Keratinocyte (primary cell): ENCODE data around the gene RGL4. TPM values are rescaled to one million over a fixed set of nuclear protein-coding genes. Genes with fewer than 3 reads are reported as not detected.

ENCODE experiments used
- DNase-seq: peaks from one replicate; pipeline ENCODE4 v3.0.0-alpha.2; 2011; ENCODE audit warnings: low read depth, missing footprints, low spot score
- FAIRE-seq: peaks from 2 replicates; lab custom pipeline; 2011; peaks lifted over from hg19 to GRCh38; lab: Jason Lieb, UNC
- H2AFZ ChIP-seq: 2 replicates; pipeline ENCODE4 v1.6.0; 2012; ENCODE audit warnings: low read length, control low read depth, inconsistent platforms; ENCODE audit not compliant: control insufficient read depth
- H3K27ac ChIP-seq: 2 replicates; pipeline ENCODE4 v1.5.1; 2011; ENCODE audit warnings: low read length; ENCODE audit not compliant: control insufficient read depth, insufficient read depth
- H3K27me3 ChIP-seq: 3 replicates; pipeline ENCODE4 v1.6.0; 2011; ENCODE audit warnings: low read length; ENCODE audit not compliant: control insufficient read depth, insufficient read depth; ENCODE audit errors: extremely low read depth
- H3K36me3 ChIP-seq, 2 experiments: 2 replicates in 1 of 2; 3 replicates in 1 of 2; pipeline ENCODE4 v1.5.1; 2011; ENCODE audit warnings: low read length in 2 of 2, mild to moderate bottlenecking in 1 of 2; ENCODE audit not compliant: control insufficient read depth in 2 of 2, insufficient read depth in 2 of 2; ENCODE audit errors: extremely low read depth in 1 of 2
- H3K4me1 ChIP-seq: 3 replicates; pipeline ENCODE4 v1.5.1; 2011; ENCODE audit warnings: low read length; ENCODE audit not compliant: control insufficient read depth, insufficient read depth; ENCODE audit errors: extremely low read depth
- H3K4me2 ChIP-seq: 3 replicates; pipeline ENCODE4 v1.6.0; 2011; ENCODE audit warnings: low read depth, low read length; ENCODE audit not compliant: control insufficient read depth, insufficient read depth; ENCODE audit errors: extremely low read depth
- H3K4me3 ChIP-seq, 3 experiments: fragments of 200-600 bp in 1 of 3; sonication (generic) in 1 of 3; 2 replicates in 2 of 3; 3 replicates in 1 of 3; pipeline ENCODE4 v1.5.1; 2011 to 2016; ENCODE audit warnings: low read length in 3 of 3, mild to moderate bottlenecking in 3 of 3, control low read depth in 2 of 3, inconsistent platforms in 1 of 3, low read depth in 1 of 3, mixed read lengths in 1 of 3, mixed run types in 1 of 3, moderate library complexity in 1 of 3; ENCODE audit not compliant: control insufficient read depth in 2 of 3, insufficient read depth in 2 of 3; ENCODE audit errors: extremely low read depth in 1 of 3
- H3K79me2 ChIP-seq: 2 replicates; pipeline ENCODE4 v1.6.0; 2012; ENCODE audit warnings: low read length; ENCODE audit not compliant: control insufficient read depth, insufficient read depth
- H3K9ac ChIP-seq: 3 replicates; pipeline ENCODE4 v1.6.0; 2011; ENCODE audit warnings: low read length; ENCODE audit not compliant: control insufficient read depth, insufficient read depth; ENCODE audit errors: extremely low read depth
- H3K9me1 ChIP-seq: 3 replicates; pipeline ENCODE4 v1.6.0; 2011; ENCODE audit warnings: low read length; ENCODE audit not compliant: control insufficient read depth, insufficient read depth; ENCODE audit errors: extremely low read depth
- H3K9me3 ChIP-seq: 2 replicates; pipeline ENCODE4 v1.5.1; 2012; ENCODE audit warnings: low read depth, low read length; ENCODE audit not compliant: control insufficient read depth
- H4K20me1 ChIP-seq: 3 replicates; pipeline ENCODE4 v1.6.0; 2011; ENCODE audit warnings: low read length; ENCODE audit not compliant: control insufficient read depth, insufficient read depth; ENCODE audit errors: extremely low read depth
- CTCF ChIP-seq, 3 experiments: IDR thresholded peaks in 1 of 3; conservative IDR thresholded peaks in 1 of 3; optimal IDR thresholded peaks in 1 of 3; 2 replicates in 2 of 3; 3 replicates in 1 of 3; pipeline versions ENCODE3 to v1.5.1; 2011; ENCODE audit warnings: low read length in 3 of 3, mild to moderate bottlenecking in 3 of 3, moderate library complexity in 2 of 3, control low read depth in 1 of 3, inconsistent platforms in 1 of 3; ENCODE audit not compliant: insufficient read depth in 2 of 3; ENCODE audit errors: extremely low read depth in 1 of 3
- EZH2 ChIP-seq: IDR thresholded peaks from one replicate; pipeline ENCODE4 v1.6.1; 2012; ENCODE audit warnings: inconsistent platforms, mild to moderate bottlenecking, low read length, moderate library complexity
- dilution Hi-C: fragments of 300-500 bp; cut with MboI; formaldehyde crosslinking; loops from one replicate; pipeline ENCODE4 v1.7.0; 2020; ENCODE audit warnings: low sequenced_read_pairs; ENCODE audit not compliant: extremely low pct_ligation_motif_present
- polyA plus RNA-seq, 5 experiments: library from polyadenylated mRNA; depleted of rRNA in 3 of 5; stranded (reverse) in 3 of 5; stranded (forward) in 1 of 5; unstranded in 1 of 5; fragments of >200 nt; gene quantifications; 1 replicate in 1 of 5; 2 replicates in 3 of 5; 3 replicates in 1 of 5; pipeline versions ENCODE4 v1.2.1 to v1.2.3, GENCODE V29; 2011 to 2012; ENCODE audit warnings: missing spikeins in 2 of 5, low read depth in 1 of 5, low replicate concordance in 1 of 5

RGL4 gene
- polyA plus RNA-seq, 1 donor (not counting 4 experiments of a cell fraction or from before 2014, with no cell fraction given), result not detected

- DNase-seq (no peak), FAIRE-seq (no peak)
- no peaks in the 10 kb centered on the region for H3K27me3 ChIP-seq
- peaks cover 10% of the 10 kb centered on the region for H3K79me2 ChIP-seq
- no peak overlapping the region for H3K9ac ChIP-seq
- no peaks in the 10 kb centered on the region for H4K20me1 ChIP-seq
- H3K9me3 ChIP-seq, result no peaks in the 10 kb centered on the region
- H3K36me3 ChIP-seq, result peaks cover 13 to 16% of the 10 kb centered on the region in 2 experiments
- no peaks in the 10 kb centered on the region for H3K4me1 ChIP-seq
- TF ChIP-seq EZH2, result no peak
- no peak for TF ChIP-seq CTCF (optimal IDR thresholded peaks at IDR 0.05 in 1 of 3, IDR thresholded peaks at IDR 0.05 in 1 of 3, conservative IDR thresholded peaks at IDR 0.05 in 1 of 3; ENCODE audit: extremely low read depth in 1 of 3, insufficient read depth in 2 of 3, low read length in 3 of 3)
- H3K9me1 ChIP-seq, result no peaks in the 10 kb centered on the region
- H3K4me3 ChIP-seq, result no peak overlapping the region
- H2AFZ ChIP-seq, result no peak overlapping the region
- H3K27ac ChIP-seq, result no peak overlapping the region
- no peak overlapping the region for H3K4me2 ChIP-seq
- dilution Hi-C loops, result no loop called here
Measured at GRCh38 chr22:23700706-23701105, 9.9 kb downstream of the RGL4 start.

DNA sequence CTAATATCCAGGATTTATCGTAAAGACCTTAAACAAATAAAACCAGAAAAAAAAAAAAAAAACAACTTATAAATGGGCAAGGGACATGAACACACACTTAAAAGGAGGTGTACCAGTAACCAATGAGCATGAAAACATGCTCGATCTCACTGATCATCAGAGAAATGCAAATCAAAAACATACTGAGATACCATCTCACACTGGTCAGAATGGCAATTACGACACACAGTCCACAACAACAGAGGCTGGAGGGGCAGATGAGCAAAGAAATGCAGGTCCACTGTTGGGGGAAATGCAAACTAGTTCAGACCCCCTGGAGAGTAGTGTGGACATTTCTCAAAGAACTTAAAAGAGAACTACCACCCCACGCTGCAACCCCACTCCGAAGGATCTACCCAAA, 13.2 kb downstream of the RGL4 start:
- Histone ChIP-seq H3K36me3 (peaks cover 22 to 29% of the 10 kb centered on the region in 2 experiments), H3K4me1 (no peaks in the 10 kb centered on the region), H3K4me2 (no peak overlapping the region), H3K27ac (no peak overlapping the region), H3K9me3 (no peaks in the 10 kb centered on the region), H4K20me1 (no peaks in the 10 kb centered on the region), H2AFZ (no peak overlapping the region), H3K9me1 (no peaks in the 10 kb centered on the region), H3K27me3 (no peaks in the 10 kb centered on the region), H3K9ac (no peak overlapping the region), H3K79me2 (peaks cover 10% of the 10 kb centered on the region), H3K4me3 (no peak overlapping the region)
- FAIRE-seq, result no peak
- no peak for DNase-seq
- TF ChIP-seq CTCF (optimal IDR thresholded peaks at IDR 0.05 in 1 of 3, IDR thresholded peaks at IDR 0.05 in 1 of 3, conservative IDR thresholded peaks at IDR 0.05 in 1 of 3; ENCODE audit: extremely low read depth in 1 of 3, insufficient read depth in 2 of 3, low read length in 3 of 3), result no peak
- TF ChIP-seq EZH2, result no peak
- dilution Hi-C loops, result no loop called here
